CD14-positive monocyte (primary cell): ENCODE data around the gene STPG1. TPM values are rescaled to one million over a fixed set of nuclear protein-coding genes. Genes with fewer than 3 reads are reported as not detected.

Source experiments
- DNase-seq, 3 donors: peaks; one replicate each; pipeline ENCODE4 v3.0.0-alpha.2; 2011 to 2022
- H2AFZ ChIP-seq: 2 replicates; pipeline ENCODE4 v1.6.0; 2012; ENCODE audit warnings: mild to moderate bottlenecking, low read depth, low read length, inconsistent platforms; ENCODE audit not compliant: insufficient read depth, poor library complexity, severe bottlenecking
- H3K27ac ChIP-seq, 2 donors: 1 replicate in 1 of 2; 2 replicates in 1 of 2; pipeline ENCODE4 v1.5.1; 2012 to 2013; ENCODE audit warnings: low read length in 2 of 2, control low read depth in 1 of 2, inconsistent platforms in 1 of 2, low read depth in 1 of 2, mild to moderate bottlenecking in 1 of 2
- H3K27me3 ChIP-seq, 2 donors: one replicate each; pipeline versions ENCODE4 v1.6.0 to v1.6.1; 2011 to 2013; ENCODE audit warnings: low read length in 2 of 2; ENCODE audit not compliant: control insufficient read depth in 2 of 2, insufficient read depth in 2 of 2
- H3K36me3 ChIP-seq, 2 donors: replicated peaks in 1 of 2; 1 replicate in 1 of 2; 2 replicates in 1 of 2; pipeline versions ENCODE4 v1.5.1 to v1.6.1; 2012 to 2013; ENCODE audit warnings: low read length in 2 of 2, control low read depth in 1 of 2, inconsistent platforms in 1 of 2, mild to moderate bottlenecking in 1 of 2; ENCODE audit not compliant: insufficient read depth in 2 of 2, control insufficient read depth in 1 of 2
- H3K4me1 ChIP-seq, 2 donors: 1 replicate in 1 of 2; 2 replicates in 1 of 2; pipeline versions ENCODE4 v1.5.1 to v1.6.1; 2012 to 2013; ENCODE audit warnings: low read length in 2 of 2, control low read depth in 1 of 2, inconsistent platforms in 1 of 2, mild to moderate bottlenecking in 1 of 2, moderate library complexity in 1 of 2; ENCODE audit not compliant: insufficient read depth in 2 of 2, control insufficient read depth in 1 of 2
- H3K4me2 ChIP-seq: replicated peaks from 2 replicates; pipeline ENCODE3; 2012; ENCODE audit warnings: low read length, moderate library complexity, mild to moderate bottlenecking; ENCODE audit not compliant: poor library complexity, severe bottlenecking; ENCODE audit errors: extremely low read depth
- H3K4me3 ChIP-seq, 3 experiments: fragments of 200-600 bp in 1 of 3; sonication (generic) in 1 of 3; replicated peaks in 1 of 3; 1 replicate in 2 of 3; 2 replicates in 1 of 3; pipeline ENCODE4 v1.5.1; 2011 to 2013; ENCODE audit warnings: low read length in 3 of 3, mild to moderate bottlenecking in 3 of 3, control low read depth in 2 of 3, low read depth in 2 of 3, inconsistent platforms in 1 of 3, moderate library complexity in 1 of 3
- H3K79me2 ChIP-seq: 2 replicates; pipeline ENCODE4 v1.6.0; 2012; ENCODE audit warnings: mild to moderate bottlenecking, control low read depth, inconsistent platforms, low read length, moderate library complexity; ENCODE audit not compliant: insufficient read depth
- H3K9ac ChIP-seq: 2 replicates; pipeline ENCODE4 v1.6.0; 2017; ENCODE audit warnings: low read length, mild to moderate bottlenecking; ENCODE audit not compliant: insufficient read depth, poor library complexity, severe bottlenecking
- H3K9me3 ChIP-seq, 2 donors: replicated peaks in 1 of 2; 1 replicate in 1 of 2; 2 replicates in 1 of 2; pipeline versions ENCODE4 v1.5.1 to v1.6.1; 2012 to 2013; ENCODE audit warnings: low read length in 2 of 2, control low read depth in 1 of 2; ENCODE audit not compliant: control insufficient read depth in 1 of 2, insufficient read depth in 1 of 2
- H4K20me1 ChIP-seq: 2 replicates; pipeline ENCODE4 v1.6.0; 2012; ENCODE audit warnings: mild to moderate bottlenecking, low read length, control low read depth, moderate library complexity; ENCODE audit not compliant: insufficient read depth
- H3K27ac Mint-ChIP-seq, 7 donors: one replicate each; pipeline ENCODE4 v1.8.0; 2020; ENCODE audit warnings: mild to moderate bottlenecking in 7 of 7, mixed read lengths in 7 of 7, moderate library complexity in 6 of 7, inconsistent platforms in 2 of 7
- H3K27me3 Mint-ChIP-seq, 3 donors: one replicate each; pipeline ENCODE4 v1.8.0; 2021 to 2022; ENCODE audit warnings: low read depth in 3 of 3, mild to moderate bottlenecking in 3 of 3, mixed read lengths in 3 of 3, moderate library complexity in 3 of 3, inconsistent platforms in 1 of 3
- H3K36me3 Mint-ChIP-seq, 2 donors: one replicate each; pipeline ENCODE4 v1.8.0; 2020; ENCODE audit warnings: mixed read lengths in 2 of 2, inconsistent platforms in 1 of 2, mild to moderate bottlenecking in 1 of 2
- H3K4me1 Mint-ChIP-seq: one replicate; pipeline ENCODE4 v1.8.0; 2020; ENCODE audit warnings: mild to moderate bottlenecking, mixed read lengths
- H3K4me3 Mint-ChIP-seq, 2 donors: one replicate each; pipeline ENCODE4 v1.8.0; 2020; ENCODE audit warnings: mild to moderate bottlenecking in 2 of 2, mixed read lengths in 2 of 2, moderate library complexity in 1 of 2
- H3K9me3 Mint-ChIP-seq, 7 donors: one replicate each; pipeline ENCODE4 v1.8.0; 2020 to 2022; ENCODE audit warnings: mixed read lengths in 7 of 7, mild to moderate bottlenecking in 6 of 7, moderate library complexity in 6 of 7, inconsistent platforms in 2 of 7
- CTCF ChIP-seq: fragments of 200-600 bp; IDR thresholded peaks from one replicate; pipeline ENCODE4 v1.8.0; 2022; ENCODE audit warnings: antibody characterized with exemption, mild to moderate bottlenecking
- WGBS: methylation state at CpG from one replicate; pipeline ENCODE4 v1.1.5; 2013; ENCODE audit warnings: missing lambda C conversion rate; ENCODE audit not compliant: insufficient coverage; 5-methylcytosine and 5-hydroxymethylcytosine counted together
- intact Hi-C, 2 donors: fragments of 100-400 bp; cut with micrococcal nuclease; formaldehyde crosslinking; loops; one replicate each; pipeline versions ENCODE4 v1.15.0 to v1.15.1; 2023
- polyA plus RNA-seq, 3 donors: library from polyadenylated mRNA; depleted of rRNA in 1 of 3; unstranded in 2 of 3; stranded (reverse) in 1 of 3; fragments of 300-500 nt in 2 of 3; fragments of >200 nt in 1 of 3; fragmentation: Illumina TruSeq in 2 of 3; gene quantifications; 1 replicate in 2 of 3; 2 replicates in 1 of 3; pipeline ENCODE4 v1.2.3, GENCODE V29; 2012 to 2021

The STPG1 gene
- polyA plus RNA-seq, 3 donors = 0.57 to 0.85 (median 0.60) TPM

GRCh38 chr1:24362396-24362795, 51.2 kb downstream of the STPG1 start:
- no peak for DNase-seq
- Mint-ChIP-seq H3K27me3 (no peaks in the 10 kb centered on the region), H3K27ac (no peak overlapping the region), H3K9me3 (no peaks in the 10 kb centered on the region), H3K4me1 (peaks cover 15% of the 10 kb centered on the region), H3K36me3 (peaks cover 4 to 10% of the 10 kb centered on the region in 2 donors), H3K4me3 (no peak overlapping the region)
- H3K9ac ChIP-seq = no peak overlapping the region
- TF ChIP-seq CTCF = no peak
- H3K9me3 ChIP-seq = no peaks in the 10 kb centered on the region
- no peak overlapping the region for H2AFZ ChIP-seq
- H3K4me1 ChIP-seq = peaks cover 13 to 15% of the 10 kb centered on the region in 2 donors
- H3K79me2 ChIP-seq = no peaks in the 10 kb centered on the region
- no CpG with 5 or more reads among the region's 2 CpGs for WGBS
- H3K4me3 ChIP-seq = no peak overlapping the region
- no peak overlapping the region for H3K27ac ChIP-seq
- H3K36me3 ChIP-seq = no peaks in the 10 kb centered on the region
- H4K20me1 ChIP-seq = no peaks in the 10 kb centered on the region
- H3K4me2 ChIP-seq = no peak overlapping the region
- intact Hi-C loops = no loop called here
- no peaks in the 10 kb centered on the region for H3K27me3 ChIP-seq

DNA sequence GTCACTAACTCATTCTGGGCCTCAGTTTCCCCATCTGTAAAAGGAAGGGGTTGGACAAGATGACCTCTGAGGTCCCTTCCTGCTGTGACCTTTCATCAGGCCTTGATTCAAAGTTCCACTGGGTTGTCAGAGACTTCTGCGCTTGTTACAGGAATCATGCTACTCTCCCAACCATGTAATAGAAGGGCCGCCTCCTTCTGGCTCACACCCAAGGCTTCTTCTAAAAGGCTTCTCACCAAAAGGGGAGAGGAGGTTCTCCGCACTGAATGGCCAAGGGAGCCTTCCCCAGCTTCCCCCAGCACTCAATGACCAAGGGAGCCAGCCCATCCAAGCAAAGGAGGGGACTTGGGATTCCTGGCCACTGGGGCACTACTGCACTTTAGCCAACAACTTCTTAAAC, 51.8 kb downstream of the STPG1 start:
- H3K27me3 Mint-ChIP-seq = peaks cover 0 to 2% (median 0%) of the 10 kb centered on the region in 3 donors
- H3K27ac Mint-ChIP-seq = no peak overlapping the region
- H3K9me3 Mint-ChIP-seq = no peaks in the 10 kb centered on the region
- H3K4me3 ChIP-seq = no peak overlapping the region
- no peaks in the 10 kb centered on the region for H4K20me1 ChIP-seq
- H3K36me3 Mint-ChIP-seq = peaks cover 4 to 10% of the 10 kb centered on the region in 2 donors
- no peaks in the 10 kb centered on the region for H3K27me3 ChIP-seq
- peaks cover 15% of the 10 kb centered on the region for H3K4me1 Mint-ChIP-seq
- intact Hi-C loops = no loop called here
- no peaks in the 10 kb centered on the region for H3K79me2 ChIP-seq
- H3K4me2 ChIP-seq = no peak overlapping the region
- no peak for TF ChIP-seq CTCF
- no peak overlapping the region for H3K27ac ChIP-seq
- peaks cover 13 to 15% of the 10 kb centered on the region in 2 donors for H3K4me1 ChIP-seq
- no peak overlapping the region for H2AFZ ChIP-seq
- H3K9me3 ChIP-seq = no peaks in the 10 kb centered on the region
- H3K9ac ChIP-seq = no peak overlapping the region
- H3K4me3 Mint-ChIP-seq = no peak overlapping the region
- H3K36me3 ChIP-seq = no peaks in the 10 kb centered on the region
- WGBS = no CpG with 5 or more reads among the region's 3 CpGs
- no peak for DNase-seq
